Ovary (tissue), 1 donor: ENCODE results near the gene VAC14.

Source experiments
- EP300 ChIP-seq: sonication (generic); formaldehyde crosslinking; IDR thresholded peaks from one replicate; pipeline ENCODE4 v1.6.1; 2017; ENCODE audit warnings: antibody characterized with exemption
- POLR2A ChIP-seq: fragments of 450-650 bp; IDR thresholded peaks from one replicate; pipeline ENCODE4 v1.6.1; 2017; ENCODE audit warnings: antibody characterized with exemption, mild to moderate bottlenecking, moderate library complexity

DNA sequence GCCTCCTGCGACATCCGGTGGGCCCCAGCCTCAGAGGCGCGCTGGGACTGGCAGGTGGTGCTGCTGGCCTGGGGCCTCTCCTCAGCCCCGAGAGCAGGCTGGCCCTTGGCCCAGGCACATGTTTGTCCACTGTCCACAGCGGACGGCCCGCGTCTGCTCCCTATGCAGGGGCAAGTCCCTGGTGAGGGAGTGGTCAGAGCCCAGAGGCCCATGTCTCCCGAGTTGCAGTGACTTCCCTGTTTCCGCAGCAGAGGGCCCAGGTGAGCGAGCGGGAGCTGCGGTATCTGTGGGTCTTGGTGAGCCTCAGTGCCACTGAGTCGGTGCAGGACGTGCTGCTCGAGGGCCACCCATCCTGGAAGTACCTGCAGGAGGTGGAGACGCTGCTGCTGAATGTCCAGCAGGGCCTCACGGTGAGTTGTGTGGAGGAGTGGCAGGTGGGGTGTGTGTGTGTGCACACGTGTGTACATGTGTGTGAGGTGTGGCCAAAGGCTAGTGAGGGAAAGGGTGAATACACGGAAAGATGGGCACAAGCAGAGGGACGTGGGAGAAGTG, 144.2 kb downstream of the VAC14 start:
- TF ChIP-seq EP300 (no peak), POLR2A (no peak)
